DMS79 treated with DMSO at 0.1 percent for 48 hours (cell line): ENCODE results near the gene OR2A1.
"Not testable (repeated sequence)": the region's sequence is repeated elsewhere in the genome, so short reads cannot be mapped to it uniquely, and the experiment has no call there.

Experiments used
- DNase-seq: peaks from one replicate; lab custom pipeline; 2025; lab: John Stamatoyannopoulos, UW

Gene OR2A1

GRCh38 chr7:144311872-144312469 lies at the start of gene OR2A1:
TSS of gene OR2A1 (plus strand) at chr7:144312419. CDS start at chr7:144318125, 5,706 bp downstream.
- DNase-seq = not testable (repeated sequence)

- not testable (repeated sequence) for DNase-seq
Measured at GRCh38 chr7:144264692-144265091, 47.5 kb upstream of the OR2A1 start, which contains the start of gene OR2A7. TSS of gene OR2A7 (minus strand) at chr7:144264792. CDS start at chr7:144259628, 5,164 bp downstream.

GRCh38 chr7:144269188-144269587 lies 43.0 kb upstream of the OR2A1 start, which contains the start of gene CTAGE8:
TSS of gene CTAGE8 (minus strand) at chr7:144269288. CDS start at chr7:144269250, 38 bp downstream.
- DNase-seq = not testable (repeated sequence)

GRCh38 chr7:144275281-144275680 lies 36.9 kb upstream of the OR2A1 start:
- DNase-seq = not testable (repeated sequence)

GRCh38 chr7:144280010-144280409 lies 32.2 kb upstream of the OR2A1 start:
- not testable (repeated sequence) for DNase-seq

- not testable (repeated sequence) for DNase-seq
Measured at GRCh38 chr7:144281981-144282380, 30.2 kb upstream of the OR2A1 start.

GRCh38 chr7:144282490-144282889 lies 29.7 kb upstream of the OR2A1 start:
- DNase-seq = not testable (repeated sequence)

GRCh38 chr7:144283716-144284115 lies 28.5 kb upstream of the OR2A1 start:
- not testable (repeated sequence) for DNase-seq

GRCh38 chr7:144287171-144287784 lies 24.9 kb upstream of the OR2A1 start:
- DNase-seq = not testable (repeated sequence)

GRCh38 chr7:144291607-144292006 lies 20.6 kb upstream of the OR2A1 start:
- not testable (repeated sequence) for DNase-seq

GRCh38 chr7:144292384-144293161 lies 19.6 kb upstream of the OR2A1 start:
- DNase-seq = not testable (repeated sequence)

- not testable (repeated sequence) for DNase-seq
Measured at GRCh38 chr7:144293794-144294499, 18.3 kb upstream of the OR2A1 start.

GRCh38 chr7:144302578-144303303 lies 9.5 kb upstream of the OR2A1 start:
- DNase-seq = not testable (repeated sequence)

- not testable (repeated sequence) for DNase-seq
Measured at GRCh38 chr7:144303607-144304006, 8.6 kb upstream of the OR2A1 start.

- not testable (repeated sequence) for DNase-seq
Measured at GRCh38 chr7:144305156-144305555, 7.1 kb upstream of the OR2A1 start.

GRCh38 chr7:144309702-144310101 lies 2.5 kb upstream of the OR2A1 start:
- DNase-seq = not testable (repeated sequence)

- DNase-seq = not testable (repeated sequence)
Measured at GRCh38 chr7:144311218-144311617, 1.0 kb upstream of the OR2A1 start.

- DNase-seq = not testable (repeated sequence)
Measured at GRCh38 chr7:144317537-144317936, 5.3 kb downstream of the OR2A1 start.

- not testable (repeated sequence) for DNase-seq
Measured at GRCh38 chr7:144319547-144319946, 7.3 kb downstream of the OR2A1 start.

GRCh38 chr7:144321677-144322206 lies 9.5 kb downstream of the OR2A1 start:
- DNase-seq = not testable (repeated sequence)

- DNase-seq = not testable (repeated sequence)
Measured at GRCh38 chr7:144323359-144323758, 11.1 kb downstream of the OR2A1 start.
